Esophagus squamous epithelium (tissue), 4 donors: ENCODE measurements around the gene KRTDAP.
"Not testable (repeated sequence)": the region's sequence is repeated elsewhere in the genome, so short reads cannot be mapped to it uniquely, and the experiment has no call there.

Experiments
- POLR2A ChIP-seq, 4 donors: fragments of 450-650 bp; IDR thresholded peaks; one replicate each; pipeline ENCODE4 v1.6.1; 2017; ENCODE audit warnings: antibody characterized with exemption in 4 of 4, mild to moderate bottlenecking in 4 of 4, moderate library complexity in 3 of 4
- TF ChIP-seq, protein P1 (sequence below), 6 experiments: fragments of 450-650 bp in 4 of 6; fragments of 200-600 bp in 2 of 6; sonication (generic) in 2 of 6; IDR thresholded peaks; one replicate each; pipeline ENCODE4 v1.5.1; 2016 to 2019; ENCODE audit warnings: antibody characterized with exemption in 6 of 6, mild to moderate bottlenecking in 4 of 6, moderate library complexity in 4 of 6

GRCh38 chr19:35474594-35474993 lies 15.7 kb downstream of the KRTDAP start:
- TF ChIP-seq POLR2A (IDR thresholded peaks at IDR 0.05): not testable (repeated sequence)
- TF ChIP-seq, protein P1, sequence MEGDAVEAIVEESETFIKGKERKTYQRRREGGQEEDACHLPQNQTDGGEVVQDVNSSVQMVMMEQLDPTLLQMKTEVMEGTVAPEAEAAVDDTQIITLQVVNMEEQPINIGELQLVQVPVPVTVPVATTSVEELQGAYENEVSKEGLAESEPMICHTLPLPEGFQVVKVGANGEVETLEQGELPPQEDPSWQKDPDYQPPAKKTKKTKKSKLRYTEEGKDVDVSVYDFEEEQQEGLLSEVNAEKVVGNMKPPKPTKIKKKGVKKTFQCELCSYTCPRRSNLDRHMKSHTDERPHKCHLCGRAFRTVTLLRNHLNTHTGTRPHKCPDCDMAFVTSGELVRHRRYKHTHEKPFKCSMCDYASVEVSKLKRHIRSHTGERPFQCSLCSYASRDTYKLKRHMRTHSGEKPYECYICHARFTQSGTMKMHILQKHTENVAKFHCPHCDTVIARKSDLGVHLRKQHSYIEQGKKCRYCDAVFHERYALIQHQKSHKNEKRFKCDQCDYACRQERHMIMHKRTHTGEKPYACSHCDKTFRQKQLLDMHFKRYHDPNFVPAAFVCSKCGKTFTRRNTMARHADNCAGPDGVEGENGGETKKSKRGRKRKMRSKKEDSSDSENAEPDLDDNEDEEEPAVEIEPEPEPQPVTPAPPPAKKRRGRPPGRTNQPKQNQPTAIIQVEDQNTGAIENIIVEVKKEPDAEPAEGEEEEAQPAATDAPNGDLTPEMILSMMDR (IDR thresholded peaks at IDR 0.05): not testable (repeated sequence)
